GM12875 (cell line): ENCODE data around the gene MAGIX.

Experiments
- H3K4me3 ChIP-seq: one replicate; pipeline ENCODE4 v1.5.1; 2011; ENCODE audit warnings: low read depth, low read length, control low read depth
- CTCF ChIP-seq: IDR thresholded peaks from 2 replicates; pipeline ENCODE4 v1.5.1; 2011; ENCODE audit warnings: low read depth, mild to moderate bottlenecking, control low read depth, inconsistent platforms, low read length, moderate library complexity, borderline replicate concordance; ENCODE audit not compliant: insufficient read depth

The MAGIX gene

GRCh38 chrX:49193542-49193964 lies 31.0 kb downstream of the MAGIX start:
- TF ChIP-seq CTCF = no peak
- no peak overlapping the region for H3K4me3 ChIP-seq

GRCh38 chrX:49197543-49198087 lies 35.1 kb downstream of the MAGIX start:
- no peak for TF ChIP-seq CTCF
- no peak overlapping the region for H3K4me3 ChIP-seq

GRCh38 chrX:49198540-49199314 lies 36.2 kb downstream of the MAGIX start:
- TF ChIP-seq CTCF = no peak
- no peak overlapping the region for H3K4me3 ChIP-seq

GRCh38 chrX:49199315-49199595 lies 36.7 kb downstream of the MAGIX start:
- no peak for TF ChIP-seq CTCF
- no peak overlapping the region for H3K4me3 ChIP-seq

GRCh38 chrX:49199906-49200771 lies 37.6 kb downstream of the MAGIX start, which contains the start of gene SYP:
Gene SYP (minus strand): TSS chrX:49200193. CDS start chrX:49200186, 7 bp downstream.
- H3K4me3 ChIP-seq = peak within 1 kb of the TSS; percentile 34
- no peak for TF ChIP-seq CTCF

- no peak overlapping the region for H3K4me3 ChIP-seq
- TF ChIP-seq CTCF = no peak
These were observed 39.5 kb downstream of the MAGIX start for GRCh38 chrX:49202022-49202421.
